NB4 (cell line): ENCODE data around the gene GNAI2.

Experiments
- DNase-seq: peaks from one replicate; pipeline ENCODE4 v3.0.0; 2010; ENCODE audit warnings: low read depth
- H3K4me3 ChIP-seq: one replicate; pipeline ENCODE4 v1.5.1; 2011; ENCODE audit warnings: mild to moderate bottlenecking, low read depth, low read length, moderate library complexity
- MYC ChIP-seq: IDR thresholded peaks from 2 replicates; pipeline ENCODE4 v1.6.1; 2011; ENCODE audit warnings: low read depth, low read length
- POLR2A ChIP-seq: IDR thresholded peaks from 2 replicates; pipeline ENCODE4 v1.6.1; 2011; ENCODE audit warnings: mild to moderate bottlenecking; ENCODE audit not compliant: insufficient read length; ENCODE audit errors: extremely low read depth
- TF ChIP-seq, protein P1 (sequence below): IDR thresholded peaks from 2 replicates; pipeline ENCODE4 v1.6.1; 2011; ENCODE audit warnings: low read depth, low read length
- TF ChIP-seq, protein P2 (sequence below): IDR thresholded peaks from one replicate; pipeline ENCODE4 v1.5.1; 2012; ENCODE audit warnings: low read depth, low read length

The GNAI2 gene

DNA sequence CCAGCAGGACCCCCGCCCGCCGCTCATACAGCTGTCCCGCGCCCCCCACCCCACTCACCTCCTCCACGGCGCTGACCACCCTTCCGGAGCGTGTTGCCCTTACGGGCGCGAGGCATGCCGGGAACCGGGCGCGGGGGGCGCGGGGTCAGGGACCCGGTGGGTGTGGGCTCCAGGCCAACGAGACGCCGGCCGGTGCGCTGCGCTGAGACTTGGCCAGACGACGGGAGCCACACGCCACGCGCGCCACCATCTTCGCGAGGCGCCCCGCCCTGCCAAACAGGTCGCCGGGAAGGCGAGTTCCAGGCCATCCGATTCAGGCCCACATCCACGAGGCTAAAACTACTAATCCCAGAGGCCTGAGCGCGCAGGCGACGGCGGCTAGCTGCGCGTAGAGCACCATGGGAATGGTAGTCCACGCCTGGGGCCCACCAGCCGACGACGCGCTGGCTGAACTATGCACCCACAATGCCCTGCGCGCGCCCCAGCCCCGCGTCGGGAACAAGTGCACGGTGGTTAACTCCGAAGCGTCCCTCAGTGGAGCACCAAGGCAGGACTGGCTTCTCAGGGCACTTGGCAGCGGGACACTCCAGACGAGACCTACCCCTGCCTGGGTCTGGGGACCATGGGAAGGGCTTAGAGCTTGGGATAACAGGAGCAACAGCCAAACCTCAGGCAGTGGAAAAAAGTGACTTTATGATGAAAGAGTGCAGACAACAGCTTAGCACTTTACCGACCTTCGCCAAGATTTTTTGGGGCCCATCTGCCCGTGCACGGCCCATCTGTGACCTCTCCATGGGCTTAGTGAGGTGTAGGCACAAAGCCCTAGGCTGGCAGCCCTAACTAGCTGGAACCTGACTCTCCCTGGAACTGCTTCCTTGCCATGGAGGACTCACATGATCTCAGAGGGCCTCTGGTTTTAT lies 56.4 kb downstream of the GNAI2 start, which contains the start of gene IFRD2:
Gene IFRD2, minus strand, starts transcription at position 271 of the 920 bp plus-strand sequence. Its CDS starts 155 bp downstream, at position 116.
- H3K4me3 ChIP-seq = peak within 1 kb of the TSS; percentile 98
- DNase-seq = peak; percentile 99
- TF ChIP-seq POLR2A = peak; percentile 62
- TF ChIP-seq, protein P1, sequence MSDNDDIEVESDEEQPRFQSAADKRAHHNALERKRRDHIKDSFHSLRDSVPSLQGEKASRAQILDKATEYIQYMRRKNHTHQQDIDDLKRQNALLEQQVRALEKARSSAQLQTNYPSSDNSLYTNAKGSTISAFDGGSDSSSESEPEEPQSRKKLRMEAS = peak; percentile 88
- TF ChIP-seq, protein P2, sequence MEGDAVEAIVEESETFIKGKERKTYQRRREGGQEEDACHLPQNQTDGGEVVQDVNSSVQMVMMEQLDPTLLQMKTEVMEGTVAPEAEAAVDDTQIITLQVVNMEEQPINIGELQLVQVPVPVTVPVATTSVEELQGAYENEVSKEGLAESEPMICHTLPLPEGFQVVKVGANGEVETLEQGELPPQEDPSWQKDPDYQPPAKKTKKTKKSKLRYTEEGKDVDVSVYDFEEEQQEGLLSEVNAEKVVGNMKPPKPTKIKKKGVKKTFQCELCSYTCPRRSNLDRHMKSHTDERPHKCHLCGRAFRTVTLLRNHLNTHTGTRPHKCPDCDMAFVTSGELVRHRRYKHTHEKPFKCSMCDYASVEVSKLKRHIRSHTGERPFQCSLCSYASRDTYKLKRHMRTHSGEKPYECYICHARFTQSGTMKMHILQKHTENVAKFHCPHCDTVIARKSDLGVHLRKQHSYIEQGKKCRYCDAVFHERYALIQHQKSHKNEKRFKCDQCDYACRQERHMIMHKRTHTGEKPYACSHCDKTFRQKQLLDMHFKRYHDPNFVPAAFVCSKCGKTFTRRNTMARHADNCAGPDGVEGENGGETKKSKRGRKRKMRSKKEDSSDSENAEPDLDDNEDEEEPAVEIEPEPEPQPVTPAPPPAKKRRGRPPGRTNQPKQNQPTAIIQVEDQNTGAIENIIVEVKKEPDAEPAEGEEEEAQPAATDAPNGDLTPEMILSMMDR = no peak
- TF ChIP-seq MYC = peak; percentile 96

DNA sequence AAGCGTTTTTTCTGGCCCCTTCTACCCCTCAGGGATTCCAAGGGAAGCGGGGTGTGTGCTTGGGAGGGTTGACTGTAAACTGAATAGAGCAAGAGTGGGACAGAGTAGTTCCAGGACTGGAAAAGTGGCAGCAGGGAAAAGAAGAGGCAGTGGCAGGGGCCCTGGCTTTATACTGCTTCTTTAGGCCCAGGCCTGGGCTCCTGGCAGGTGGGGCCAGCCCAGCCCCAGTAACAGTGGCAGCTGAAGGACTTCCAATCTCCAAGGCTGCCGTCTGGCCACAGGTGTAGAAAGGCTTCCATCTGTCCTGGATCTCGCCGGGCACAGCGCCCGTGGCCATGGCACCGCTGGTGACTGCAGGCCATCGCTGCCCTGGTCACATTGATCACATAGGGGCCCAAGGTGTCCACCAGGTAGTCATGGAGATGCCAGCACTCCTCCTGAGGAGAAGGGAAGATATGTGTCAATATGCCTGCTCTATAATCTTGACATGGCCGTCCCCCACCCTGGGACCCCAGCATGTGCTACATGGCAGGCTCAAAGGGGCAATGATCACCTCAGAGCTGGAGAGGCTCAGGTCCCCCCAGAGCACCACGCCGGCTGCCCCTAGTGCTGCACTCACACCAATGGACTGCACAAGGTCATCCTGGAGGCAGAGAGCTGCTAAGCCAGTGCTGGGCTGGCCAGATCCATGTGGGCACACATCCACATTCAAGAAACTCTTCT lies 57.2 kb downstream of the GNAI2 start:
- no peak for DNase-seq

DNA sequence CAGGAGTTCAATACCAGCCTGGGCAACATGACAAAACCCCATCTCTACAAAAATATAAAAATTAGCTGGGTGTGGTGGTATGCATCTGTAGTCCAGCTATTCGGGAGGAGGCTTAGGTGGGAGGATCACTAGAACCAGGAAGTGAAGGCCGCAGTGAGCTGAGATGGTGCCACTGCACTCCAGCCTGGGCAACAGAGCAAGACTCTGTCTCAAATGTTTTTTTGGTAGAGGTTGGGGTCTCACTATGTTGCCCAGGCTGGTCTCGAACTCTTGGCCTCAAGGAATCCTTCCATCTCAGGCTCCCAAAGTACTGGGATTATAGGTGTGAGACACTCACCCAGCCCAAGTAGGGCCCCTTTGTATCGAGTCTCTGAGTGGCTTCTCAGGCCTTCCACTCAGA lies 58.1 kb downstream of the GNAI2 start:
- DNase-seq = no peak
- TF ChIP-seq, protein P1 = no peak
- TF ChIP-seq MYC = no peak
- TF ChIP-seq, protein P2 = no peak
- no peak for TF ChIP-seq POLR2A
- no peak overlapping the region for H3K4me3 ChIP-seq

More for the DNA sequence above, 57.2 kb downstream of the GNAI2 start:
- TF ChIP-seq, protein P1 = no peak
- TF ChIP-seq POLR2A = no peak
- TF ChIP-seq, protein P2 = no peak
- TF ChIP-seq MYC = no peak
- H3K4me3 ChIP-seq = peak overlapping the region; percentile 64

DNA sequence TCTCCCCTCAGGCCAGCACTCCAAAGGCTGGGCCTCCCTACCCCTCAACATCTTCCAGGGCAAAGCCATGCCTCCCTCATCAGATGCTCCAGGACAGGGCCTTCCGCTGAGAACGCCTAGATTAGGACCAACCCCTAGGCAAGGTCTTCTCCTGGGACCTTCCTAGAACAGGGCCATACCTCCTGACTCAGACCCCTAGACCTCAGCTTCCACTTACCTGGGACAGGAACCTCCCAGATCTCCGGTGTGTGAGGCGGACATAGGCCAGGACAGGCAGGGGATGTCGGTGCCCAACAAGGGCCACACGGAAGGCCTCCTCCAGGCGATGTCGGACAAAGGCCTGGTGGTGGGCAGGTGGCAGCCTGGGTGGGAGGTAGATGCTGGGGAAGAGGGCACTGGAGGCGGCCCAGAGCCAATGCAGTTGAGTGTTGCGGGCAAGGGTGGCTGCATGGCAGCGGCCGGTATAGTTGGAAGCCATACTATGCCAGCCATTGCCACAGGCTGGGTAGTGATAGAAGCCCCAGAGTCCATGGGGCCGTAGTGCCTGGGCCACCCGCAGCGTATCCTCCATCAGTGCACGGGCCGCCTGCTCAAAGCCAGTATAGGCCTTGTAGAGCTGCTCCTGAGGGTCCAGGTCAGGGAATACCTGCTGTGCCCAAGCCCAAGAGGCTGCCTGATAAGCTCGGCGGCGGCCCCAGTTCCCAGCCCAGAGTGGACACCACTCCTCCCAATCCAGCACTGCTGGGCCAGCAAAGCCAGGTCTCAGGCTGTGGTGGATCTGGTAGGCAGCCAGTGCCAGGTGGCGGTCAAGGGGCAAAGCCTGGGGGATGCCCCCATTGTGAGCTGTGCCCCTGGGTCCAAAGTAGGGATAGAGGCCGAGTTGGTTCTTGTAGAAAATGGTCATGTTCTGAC lies 58.7 kb downstream of the GNAI2 start:
- no peak for DNase-seq
- no peak overlapping the region for H3K4me3 ChIP-seq
- no peak for TF ChIP-seq POLR2A
- TF ChIP-seq, protein P1 = no peak
- TF ChIP-seq MYC = no peak
- TF ChIP-seq, protein P2 = no peak
